ENCODE measurements around the gene DLG2.

Gene DLG2

DNA sequence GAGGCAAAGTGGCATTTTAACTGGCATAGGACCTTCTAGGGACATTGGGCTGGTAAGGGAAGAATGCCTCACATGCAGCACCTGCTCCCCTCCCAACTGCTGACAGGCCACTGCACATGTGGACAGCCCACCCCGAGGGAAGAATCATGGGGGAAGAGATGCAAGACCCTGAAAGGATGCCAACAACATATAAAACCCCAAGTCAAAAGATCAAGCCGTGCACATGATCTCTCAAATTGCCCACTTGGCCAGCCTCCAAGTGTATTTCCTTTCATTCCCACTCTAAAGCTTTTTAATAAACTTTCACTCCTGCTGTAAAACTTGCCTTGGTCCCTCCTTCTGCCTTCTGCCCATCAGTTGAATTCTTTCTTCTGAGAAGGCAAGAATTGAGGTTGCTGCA, 1393.1 kb downstream of the DLG2 start:
- no peak for DNase-seq

DNA sequence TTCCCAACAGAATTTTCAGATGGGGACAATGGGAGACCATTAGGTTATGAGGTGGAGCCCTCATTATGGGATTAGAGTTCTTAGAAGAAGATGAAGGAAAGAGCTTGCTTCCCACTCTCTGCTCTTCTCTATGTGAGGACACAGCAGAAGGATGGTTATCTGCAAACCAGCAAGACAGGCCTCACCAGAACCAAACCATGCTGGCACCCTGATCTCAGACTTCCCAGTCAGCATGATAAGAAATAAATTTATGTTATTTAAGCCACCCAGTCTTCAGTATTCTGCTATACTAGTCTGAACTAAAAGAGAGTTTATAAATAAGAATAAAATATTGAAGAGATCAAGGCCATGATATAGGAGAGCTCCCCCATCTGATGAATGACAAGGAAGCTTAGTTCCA, 1394.6 kb downstream of the DLG2 start:
- no peak for DNase-seq

DNA sequence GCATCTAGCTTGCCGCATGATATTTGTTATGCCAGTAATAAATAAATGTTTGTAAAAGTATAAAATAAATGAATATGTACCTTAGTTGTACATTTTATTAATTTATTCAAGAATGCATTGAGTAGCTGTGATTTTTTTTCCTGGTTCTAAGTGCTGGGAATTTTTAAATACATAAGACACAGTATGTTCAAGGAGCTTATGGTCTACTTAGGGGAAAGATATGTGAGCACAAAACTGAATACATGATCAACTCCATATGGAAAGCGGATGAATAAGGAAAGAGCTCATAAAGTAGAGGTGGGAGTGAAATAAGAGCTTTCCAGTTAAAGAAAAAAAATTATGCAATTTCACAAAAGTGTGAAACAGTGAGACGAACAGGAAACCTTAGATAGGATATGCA, 1396.7 kb downstream of the DLG2 start:
- DNase-seq: no peak

DNA sequence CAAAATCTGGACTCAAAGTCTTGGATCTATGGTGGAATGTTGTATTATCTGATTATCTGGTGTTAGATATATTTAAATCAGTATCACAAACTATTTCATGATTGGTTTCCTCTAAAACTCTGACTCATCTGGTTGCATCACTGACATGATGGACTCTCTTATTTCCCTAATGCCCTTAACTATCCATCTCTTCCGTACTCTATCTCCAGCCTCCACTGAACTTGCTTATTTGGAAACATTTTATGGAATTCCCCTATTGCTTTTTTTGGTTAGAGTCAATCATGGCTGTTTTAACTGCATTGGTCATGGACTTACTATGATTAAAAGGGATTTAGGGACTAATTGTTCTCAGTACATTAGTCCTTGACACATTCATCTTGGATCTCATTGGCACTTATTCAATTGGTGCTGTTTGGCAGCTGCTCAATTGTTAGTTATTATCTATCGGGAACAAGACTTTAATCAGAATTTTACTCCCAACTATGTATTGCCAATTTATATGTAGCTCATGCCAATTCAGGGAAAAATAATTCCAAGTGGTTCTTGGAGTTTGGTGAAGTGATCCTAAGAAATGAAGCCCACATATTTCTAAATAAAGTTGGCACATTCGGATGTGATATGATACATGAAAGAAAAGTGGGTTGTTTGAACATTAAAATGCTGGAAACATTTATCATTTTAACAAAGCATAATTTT, 1399.0 kb downstream of the DLG2 start:
- DNase-seq: no peak

DNA sequence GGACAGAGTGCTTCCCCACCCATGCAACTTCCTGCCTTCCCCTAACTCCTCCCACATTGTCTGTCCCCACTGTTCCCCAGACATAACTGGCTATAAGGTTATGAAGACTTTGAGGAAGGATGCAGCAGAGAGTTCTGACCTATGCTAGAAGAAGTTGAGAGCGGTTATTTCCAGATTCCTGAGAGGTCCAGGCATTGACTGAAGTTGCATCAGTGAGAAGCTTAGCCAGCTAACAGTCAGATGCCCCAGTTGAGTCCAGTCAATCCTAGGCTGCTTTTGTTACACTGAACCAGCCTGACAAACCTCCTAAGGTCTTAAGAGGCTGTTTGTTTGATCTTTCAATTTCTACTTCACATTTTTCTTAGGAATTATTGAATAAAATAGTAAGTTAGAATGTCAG, 1403.1 kb downstream of the DLG2 start:
- DNase-seq: no peak

DNA sequence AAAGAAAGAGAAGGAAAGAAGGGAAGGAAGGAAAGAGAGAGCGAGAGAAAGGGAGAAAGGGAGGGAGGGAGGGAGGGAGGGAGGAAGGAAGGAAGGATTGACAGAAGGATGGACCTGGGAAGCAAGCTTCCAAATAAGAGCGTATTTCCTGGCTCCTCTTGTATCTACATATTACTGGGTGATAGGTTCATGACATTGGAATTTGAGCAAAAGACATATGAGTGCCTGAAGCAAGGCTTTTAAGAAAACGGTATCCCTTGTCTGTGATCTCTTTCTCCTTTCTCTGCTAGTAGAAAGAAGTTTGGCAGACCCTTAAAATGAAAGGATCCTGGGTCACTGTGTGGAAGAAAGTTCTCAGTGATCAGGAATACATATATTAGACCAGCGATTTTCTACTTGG, 1408.8 kb downstream of the DLG2 start:
- DNase-seq: no peak

DNA sequence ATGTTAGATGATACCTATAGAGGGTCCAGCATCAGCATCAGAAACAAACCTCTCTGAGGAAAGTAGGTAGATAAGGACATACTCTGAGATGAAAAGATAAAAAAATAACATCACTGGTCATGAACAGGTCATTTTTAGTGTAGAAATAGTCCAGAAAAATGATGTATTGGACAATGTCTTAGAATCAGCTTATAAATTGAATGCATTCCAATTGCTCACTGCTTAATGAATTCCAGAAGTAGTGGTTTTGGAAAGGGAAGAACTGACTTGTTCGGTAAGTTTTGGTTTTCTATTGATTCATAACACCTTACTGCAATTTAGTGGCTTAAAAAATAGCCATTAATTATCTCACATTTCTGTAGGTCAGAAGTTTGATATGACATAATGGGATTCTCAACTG, 1411.5 kb downstream of the DLG2 start:
- DNase-seq: no peak

DNA sequence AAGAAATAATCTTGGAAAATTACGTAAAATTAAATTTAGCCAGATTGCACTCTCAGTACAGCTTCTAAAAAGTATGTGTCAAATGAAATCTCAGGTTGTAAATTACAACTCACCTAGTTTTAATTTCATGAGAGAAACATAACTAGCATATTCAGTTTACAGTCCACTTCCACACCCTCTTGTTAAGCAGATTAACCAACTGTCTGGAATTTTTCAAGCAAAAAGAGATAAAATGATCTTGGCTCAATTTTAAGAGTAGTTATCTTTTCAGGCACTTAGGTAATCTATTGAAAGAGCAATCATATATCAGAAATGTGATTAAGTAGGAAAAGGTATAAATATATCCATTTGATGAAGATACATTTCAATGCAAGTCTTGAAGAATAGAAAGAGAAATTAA, 1412.6 kb downstream of the DLG2 start:
- no peak for DNase-seq

DNA sequence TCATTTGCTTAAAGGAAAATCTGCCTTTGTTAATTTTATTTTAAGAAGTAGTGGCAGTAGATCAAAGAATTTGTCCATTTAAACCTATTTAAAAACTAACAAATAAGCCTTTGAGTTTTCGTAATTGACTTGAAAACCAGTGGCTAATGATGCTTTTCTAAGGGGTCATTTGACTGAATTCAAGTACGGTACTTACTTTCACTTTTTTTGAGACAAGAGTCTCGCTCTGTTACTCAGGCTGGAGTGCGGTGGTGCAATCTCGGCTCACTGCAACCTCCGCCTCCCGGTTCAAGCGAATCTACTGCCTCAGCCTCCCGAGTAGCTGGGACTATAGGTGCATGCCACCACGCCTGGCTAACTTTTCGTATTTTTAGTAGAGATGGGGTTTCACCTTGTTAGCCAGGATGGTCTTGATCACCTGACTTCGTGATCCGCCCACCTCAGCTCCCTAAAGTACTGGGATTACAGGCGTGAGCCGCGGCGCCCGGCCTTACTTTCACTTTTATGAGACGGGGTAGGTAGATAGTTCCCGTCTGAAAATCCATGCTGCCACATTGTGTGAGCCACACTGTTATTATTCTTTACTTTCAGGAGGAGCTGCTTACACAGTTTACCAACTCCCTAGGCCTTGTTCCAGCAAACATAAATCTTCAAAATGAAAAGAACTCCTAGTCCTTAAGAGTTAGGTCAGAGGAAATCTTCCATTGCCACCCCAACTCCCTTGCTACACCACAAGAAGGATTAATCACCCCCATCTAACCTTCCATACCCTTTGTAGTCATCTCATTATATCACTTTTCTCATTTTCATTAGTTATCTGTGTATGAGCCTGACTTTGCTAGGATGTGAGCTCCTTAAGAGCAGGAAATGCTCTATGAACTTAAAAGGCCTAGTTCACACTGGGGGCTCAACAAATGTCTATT, 1414.4 kb downstream of the DLG2 start:
- DNase-seq: no peak

DNA sequence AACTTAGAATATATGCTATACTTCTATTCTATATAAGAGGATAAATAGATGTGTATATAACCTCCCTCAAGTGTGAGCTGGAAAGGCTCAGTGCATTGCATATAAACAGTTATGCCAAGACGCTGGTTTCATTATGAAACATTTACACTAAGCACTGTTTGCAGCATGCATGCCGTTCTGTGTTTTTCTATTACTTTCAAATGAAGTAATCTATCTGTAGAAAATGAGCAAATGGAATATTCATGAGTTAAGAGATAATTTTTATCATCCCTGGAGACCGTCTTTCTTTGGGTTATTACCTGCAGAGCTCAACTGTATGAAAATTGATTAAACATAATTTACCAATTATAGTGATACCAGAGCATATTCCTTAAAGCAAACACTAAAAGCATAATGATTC, 1415.2 kb downstream of the DLG2 start:
- no peak for DNase-seq

DNA sequence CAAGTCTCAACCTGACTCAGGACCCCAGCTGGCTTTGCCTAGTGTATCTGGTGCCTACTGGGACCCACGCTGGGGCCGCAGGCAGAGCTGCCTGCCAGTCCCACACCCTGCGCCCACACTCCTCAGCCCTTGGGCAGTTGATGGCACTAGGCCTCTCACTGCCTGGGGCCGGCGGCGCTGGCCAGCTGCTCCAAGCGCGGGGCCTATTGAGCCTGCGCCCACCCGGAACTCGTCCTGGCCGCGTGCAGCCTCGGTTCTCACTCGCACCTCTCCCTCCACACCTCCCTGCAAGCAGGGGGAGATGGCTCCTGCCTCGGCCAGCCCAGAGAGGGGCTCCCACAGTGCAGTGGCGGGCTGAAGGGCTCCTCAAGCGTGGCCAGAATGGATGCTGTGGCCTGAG, 1432.4 kb downstream of the DLG2 start:
- no peak for DNase-seq

DNA sequence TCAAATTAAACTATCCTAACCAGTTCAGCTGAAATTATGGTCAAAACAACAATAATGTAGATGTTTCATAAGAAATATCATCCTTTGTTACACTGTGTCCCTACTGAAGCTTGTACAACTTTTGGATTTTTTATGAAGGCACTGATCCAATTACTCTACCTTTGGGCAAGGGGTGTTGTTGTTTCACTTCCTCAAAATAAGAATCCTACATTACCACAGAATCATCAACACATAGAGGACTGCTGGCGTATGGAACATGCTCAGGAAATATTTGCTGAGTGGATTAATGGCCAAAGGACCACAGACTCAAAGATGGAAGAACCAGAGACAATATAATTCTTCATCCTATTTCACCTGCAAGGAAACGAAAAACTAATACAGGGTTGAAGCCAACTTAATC, 1433.4 kb downstream of the DLG2 start:
- no peak for DNase-seq

DNA sequence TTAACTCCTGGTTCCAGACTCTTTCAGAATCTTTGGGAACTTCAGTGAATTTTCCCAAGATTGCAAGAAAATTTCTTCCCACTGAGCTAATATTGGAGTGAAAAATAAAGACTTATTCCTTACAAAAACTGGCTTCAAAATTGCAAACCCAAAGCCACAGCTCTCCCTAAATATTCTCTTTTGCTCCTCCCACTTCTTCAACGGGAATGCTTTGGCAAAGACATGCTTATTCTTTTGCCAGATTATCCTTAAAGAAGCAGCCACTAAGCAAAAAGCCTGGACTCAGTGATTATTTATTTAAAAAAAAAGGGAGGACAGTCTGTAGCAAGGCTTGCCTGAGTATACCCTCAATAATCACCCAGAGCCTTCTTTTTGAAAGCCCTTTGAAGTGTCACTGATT, 1438.6 kb downstream of the DLG2 start:
- DNase-seq: no peak

DNA sequence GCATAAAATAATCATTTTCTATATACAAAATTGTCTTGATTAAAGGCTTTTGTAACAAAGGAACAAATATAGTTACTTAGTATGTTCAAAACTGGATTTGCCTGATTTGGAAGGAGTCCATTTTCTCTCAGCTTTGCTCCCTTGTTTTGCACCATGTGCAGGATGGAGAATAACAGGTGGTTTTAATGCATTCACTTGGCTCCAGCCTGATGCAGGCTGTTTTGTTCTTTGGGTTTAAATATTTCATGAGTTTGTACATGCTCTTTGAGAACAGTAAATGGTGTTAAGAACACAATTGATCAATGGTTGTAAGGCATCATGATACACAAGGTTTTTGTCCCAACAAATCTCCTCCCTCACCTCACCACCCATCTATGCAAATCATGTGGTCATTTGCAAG, 1454.1 kb downstream of the DLG2 start:
- no peak for DNase-seq

DNA sequence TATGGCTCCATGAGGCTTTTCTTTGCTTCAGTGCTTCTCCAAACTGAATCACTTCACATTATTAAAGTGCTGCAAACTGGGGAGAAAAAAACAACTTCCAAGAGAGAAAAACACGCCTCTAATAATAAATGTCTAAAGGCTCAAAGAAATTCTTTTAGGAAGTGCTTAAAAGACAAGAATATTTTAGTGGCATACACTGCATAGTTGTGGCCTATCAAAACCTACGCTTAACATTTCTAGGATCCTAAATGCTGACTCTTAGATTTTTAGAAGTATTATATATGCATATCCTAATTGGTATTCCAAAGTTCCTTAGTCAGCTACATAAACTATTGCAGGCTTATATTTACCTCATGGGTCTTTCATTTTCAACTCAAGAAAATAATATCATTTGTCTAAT, 1462.0 kb downstream of the DLG2 start:
- DNase-seq: no peak

DNA sequence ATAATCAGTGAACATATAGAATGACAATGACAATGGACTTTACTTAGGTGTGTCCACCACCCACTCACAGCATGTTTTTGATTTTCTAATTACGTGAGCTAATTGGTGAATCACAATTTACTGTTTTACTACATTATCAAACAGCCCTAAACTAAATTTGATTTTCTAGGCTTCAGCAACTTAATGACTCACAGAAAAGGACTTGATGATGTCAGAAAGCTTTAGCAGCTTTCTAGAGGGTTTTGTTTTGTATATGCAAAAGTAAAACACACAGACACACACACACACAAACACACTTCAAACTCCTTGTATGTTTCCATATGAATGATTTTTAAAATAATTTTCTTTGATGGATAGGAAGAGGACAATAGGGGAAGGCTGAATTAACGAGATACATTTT, 1462.4 kb downstream of the DLG2 start:
- DNase-seq: no peak

DNA sequence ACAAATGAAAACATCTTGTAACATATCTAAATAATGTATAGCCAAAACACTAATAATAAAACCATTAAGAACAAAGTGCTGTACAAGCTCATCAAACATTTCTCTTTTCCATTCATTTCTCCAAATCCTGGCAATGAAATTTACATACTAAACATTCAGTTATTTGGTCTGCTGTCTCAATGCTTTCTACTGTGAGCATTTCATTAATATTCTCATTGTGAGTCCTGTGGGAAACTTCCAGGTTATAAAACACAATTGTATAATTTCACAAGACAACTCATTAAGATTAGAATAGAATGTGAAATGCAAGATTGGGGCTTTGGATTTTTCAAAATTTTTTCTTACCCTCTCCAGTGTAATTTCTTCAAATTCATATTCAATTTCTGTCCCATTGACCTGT, 1464.0 kb downstream of the DLG2 start:
- no peak for DNase-seq

DNA sequence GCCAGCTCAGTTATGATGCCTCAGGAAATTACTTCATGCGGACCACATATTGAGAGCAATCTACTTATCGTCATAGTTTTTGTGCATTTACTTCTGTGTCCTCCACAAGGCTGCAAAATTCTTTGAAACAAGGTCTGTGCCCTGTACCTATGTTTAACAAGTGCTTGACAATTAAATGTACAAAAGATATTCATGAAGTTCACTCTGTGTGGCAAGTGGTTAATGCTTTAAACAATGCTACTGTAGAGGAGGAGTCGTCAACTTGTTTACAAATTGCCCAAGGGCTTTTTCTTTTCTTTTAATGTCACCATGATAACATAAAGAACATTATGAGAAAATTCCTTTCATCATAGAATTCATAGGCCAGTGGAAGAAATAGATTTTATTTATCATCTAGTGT, 1469.5 kb downstream of the DLG2 start:
- DNase-seq: no peak

DNA sequence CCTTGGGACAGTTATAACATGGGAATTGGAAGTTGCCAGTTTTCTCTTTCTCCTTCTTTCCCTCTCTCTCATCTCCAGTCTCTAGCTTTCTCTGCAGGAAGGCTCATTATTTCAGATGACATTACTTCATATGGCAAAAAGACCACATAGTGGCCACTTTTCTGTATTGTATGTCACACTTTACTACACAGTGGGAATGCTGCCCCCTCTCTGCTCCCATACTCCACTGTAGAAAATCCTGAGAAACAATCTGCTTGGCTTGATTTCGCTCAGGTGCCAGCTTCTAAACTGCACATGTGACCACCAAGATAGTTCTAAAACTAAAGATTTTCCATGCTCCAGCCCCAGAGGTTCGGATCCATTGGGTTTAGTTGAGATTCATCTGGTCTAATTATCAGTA, 1480.3 kb downstream of the DLG2 start:
- no peak for DNase-seq

DNA sequence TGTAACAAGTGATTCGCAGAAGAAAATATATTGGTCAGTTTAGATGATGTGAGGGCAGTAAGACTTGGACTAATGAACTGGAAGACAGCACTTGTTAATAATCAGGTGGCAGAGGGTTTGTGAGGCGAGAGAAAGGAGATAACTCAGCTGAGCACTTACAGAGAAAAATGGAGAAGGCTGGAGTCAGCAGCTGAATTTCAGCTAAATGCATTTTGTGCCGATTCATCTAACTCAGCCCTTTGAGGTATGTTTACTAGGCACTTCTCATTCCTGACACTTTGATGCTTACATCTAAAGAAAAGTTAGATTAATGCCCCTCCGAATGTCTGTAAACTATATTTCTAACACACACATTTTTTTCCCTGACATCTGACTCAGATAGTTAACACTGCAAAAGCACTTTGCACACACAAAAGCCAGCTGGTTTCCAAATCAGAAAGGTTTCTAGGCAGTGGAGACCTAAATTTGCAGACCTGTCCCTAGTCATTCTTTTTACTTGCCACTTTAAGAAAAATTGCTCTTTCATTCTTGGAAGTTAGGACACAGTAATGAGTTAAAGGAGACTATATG, 1481.4 kb downstream of the DLG2 start:
- DNase-seq: no peak

DNA sequence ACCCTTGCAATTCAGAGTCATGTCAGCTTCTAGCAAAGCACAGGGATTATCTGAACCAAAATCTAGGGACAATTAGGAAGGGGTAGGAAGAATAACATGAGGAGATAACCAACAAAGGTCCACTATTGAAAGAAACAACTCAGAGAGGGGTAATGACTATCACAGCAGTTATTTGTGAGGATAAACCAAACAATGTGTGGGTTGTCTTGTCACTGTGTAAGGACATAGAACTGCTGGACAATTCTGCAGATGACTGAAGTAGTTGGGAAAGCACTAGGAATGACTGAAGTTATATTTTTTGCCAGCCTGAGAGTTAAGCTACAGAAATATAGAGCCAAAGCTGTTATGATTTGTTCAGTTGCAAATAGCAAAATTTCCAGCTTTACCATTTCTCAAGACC, 1482.6 kb downstream of the DLG2 start:
- DNase-seq: no peak

DNA sequence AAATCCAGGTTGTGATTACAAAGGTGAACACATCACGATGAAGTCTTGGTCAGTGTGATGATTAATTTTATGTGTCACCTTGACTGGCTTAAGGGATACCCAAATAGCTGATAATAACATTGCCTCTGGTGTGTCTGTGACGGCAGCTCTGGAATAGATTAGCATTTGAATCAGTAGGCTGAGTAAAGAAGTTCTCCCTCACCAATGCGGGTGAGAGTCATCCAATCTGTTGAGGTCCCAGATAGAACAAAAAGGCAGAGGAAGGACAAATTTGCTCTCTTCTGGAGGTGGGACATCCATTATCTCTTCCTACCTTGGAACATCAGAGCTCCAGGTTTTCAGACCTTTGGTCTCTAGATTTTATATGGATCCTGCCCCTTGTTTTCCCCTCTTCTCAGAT, 1484.7 kb downstream of the DLG2 start:
- DNase-seq: no peak

DNA sequence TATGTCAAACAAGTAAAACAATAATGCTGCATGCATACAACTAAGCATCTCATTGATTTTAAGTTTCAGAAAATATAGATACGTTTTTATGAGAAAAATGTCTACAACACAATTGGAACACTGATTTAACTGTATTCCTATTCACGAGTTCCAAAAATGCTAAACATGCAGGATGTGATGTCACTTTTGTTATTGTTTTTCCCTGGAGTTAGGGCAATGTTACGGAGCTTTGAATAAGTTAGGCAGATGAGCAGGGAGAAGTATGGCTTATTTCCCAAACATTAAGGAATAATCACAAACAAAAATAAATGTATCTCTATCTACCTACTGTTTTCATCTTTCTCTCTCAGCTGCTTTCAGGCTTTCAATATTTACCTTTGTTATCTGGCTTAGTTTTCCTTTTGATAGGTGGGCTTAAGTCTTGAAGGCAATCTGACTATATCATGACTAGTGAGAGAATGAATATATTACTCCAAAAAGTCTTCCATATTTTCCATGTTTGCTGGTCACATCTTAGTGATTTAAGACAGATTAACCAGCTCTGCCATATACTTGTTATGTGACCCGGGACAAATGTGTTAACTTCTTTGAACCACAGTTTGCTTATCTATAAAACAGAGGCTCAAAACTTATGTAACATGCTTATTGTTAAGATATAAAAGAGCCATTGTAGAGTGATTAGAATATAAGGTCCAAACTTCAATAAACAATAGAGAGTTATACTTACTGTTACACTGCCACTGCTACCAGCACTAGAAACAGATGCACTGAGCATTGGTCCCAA, 1486.6 kb downstream of the DLG2 start:
- DNase-seq: no peak

All from CD4-positive, alpha-beta T cell treated with Interleukin-21 for 1 hour (primary cell).